ENCODE data around the gene SORD. TPM values are rescaled to one million over a fixed set of nuclear protein-coding genes. Genes with fewer than 3 reads are reported as not detected.
"Not testable (repeated sequence)": the region's sequence is repeated elsewhere in the genome, so short reads cannot be mapped to it uniquely, and the experiment has no call there.

The SORD gene
- total RNA-seq, 1 donor from 2014 or later = 20.4 TPM

DNA sequence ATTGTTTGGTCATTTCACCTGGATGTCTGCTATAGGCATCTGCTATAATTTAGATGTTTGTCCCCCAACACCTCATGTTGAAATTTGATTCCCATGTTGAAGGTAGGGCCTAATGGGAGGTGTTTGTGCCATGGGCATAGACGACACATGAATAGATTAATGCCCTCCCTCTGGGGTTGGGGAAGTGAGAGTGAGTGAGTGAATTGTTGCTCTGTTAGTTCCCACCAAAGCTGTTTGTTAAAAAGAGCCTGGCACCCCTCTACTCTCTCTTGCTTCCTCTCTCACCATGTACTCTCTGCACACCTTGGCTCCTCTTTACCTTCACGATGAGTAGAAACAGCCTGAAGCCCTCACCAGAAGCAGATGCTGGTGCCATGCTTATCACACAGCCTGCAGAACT, 23.9 kb upstream of the SORD start:
- no peak overlapping the region for H3K4me3 ChIP-seq
- no peaks in the 10 kb centered on the region for H3K27me3 ChIP-seq
- DNase-seq (ENCODE audit: extremely low spot score in 2 of 2) = no peak
- H3K4me1 ChIP-seq = no peaks in the 10 kb centered on the region
- TF ChIP-seq POLR2AphosphoS5 (IDR thresholded peaks at IDR 0.05; ENCODE audit: insufficient read depth in 1 of 2, low read depth in 1 of 2) = no peak
- TF ChIP-seq, protein P1, sequence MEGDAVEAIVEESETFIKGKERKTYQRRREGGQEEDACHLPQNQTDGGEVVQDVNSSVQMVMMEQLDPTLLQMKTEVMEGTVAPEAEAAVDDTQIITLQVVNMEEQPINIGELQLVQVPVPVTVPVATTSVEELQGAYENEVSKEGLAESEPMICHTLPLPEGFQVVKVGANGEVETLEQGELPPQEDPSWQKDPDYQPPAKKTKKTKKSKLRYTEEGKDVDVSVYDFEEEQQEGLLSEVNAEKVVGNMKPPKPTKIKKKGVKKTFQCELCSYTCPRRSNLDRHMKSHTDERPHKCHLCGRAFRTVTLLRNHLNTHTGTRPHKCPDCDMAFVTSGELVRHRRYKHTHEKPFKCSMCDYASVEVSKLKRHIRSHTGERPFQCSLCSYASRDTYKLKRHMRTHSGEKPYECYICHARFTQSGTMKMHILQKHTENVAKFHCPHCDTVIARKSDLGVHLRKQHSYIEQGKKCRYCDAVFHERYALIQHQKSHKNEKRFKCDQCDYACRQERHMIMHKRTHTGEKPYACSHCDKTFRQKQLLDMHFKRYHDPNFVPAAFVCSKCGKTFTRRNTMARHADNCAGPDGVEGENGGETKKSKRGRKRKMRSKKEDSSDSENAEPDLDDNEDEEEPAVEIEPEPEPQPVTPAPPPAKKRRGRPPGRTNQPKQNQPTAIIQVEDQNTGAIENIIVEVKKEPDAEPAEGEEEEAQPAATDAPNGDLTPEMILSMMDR (IDR thresholded peaks at IDR 0.05) = no peak
- no peak for TF ChIP-seq POLR2A (IDR thresholded peaks at IDR 0.05)
- no peaks in the 10 kb centered on the region for H3K9me3 ChIP-seq
- intact Hi-C loops (cut with DNase I) = no loop called here
- no peaks in the 10 kb centered on the region for H3K36me3 ChIP-seq
- H3K27ac ChIP-seq = no peak overlapping the region

DNA sequence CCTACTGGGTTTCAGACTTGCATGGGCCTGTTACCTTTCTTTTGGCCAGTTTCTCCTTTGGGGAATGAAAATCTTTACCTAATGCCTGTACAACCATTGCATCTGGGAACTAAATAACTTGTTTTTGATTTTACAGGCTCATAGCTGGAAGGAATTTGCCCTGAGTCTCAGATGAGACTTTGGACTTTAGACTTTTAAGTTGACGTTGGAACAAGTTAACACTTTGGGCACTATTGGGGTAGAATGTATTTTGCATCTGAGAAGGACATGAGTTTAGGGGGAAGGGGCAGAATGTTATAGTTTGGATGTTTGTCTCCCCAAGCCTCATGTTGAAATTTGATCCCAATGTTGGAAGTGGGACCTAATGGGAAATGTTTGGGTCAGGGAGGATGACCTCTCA, 21.8 kb upstream of the SORD start:
- H3K36me3 ChIP-seq; H3K27ac ChIP-seq; H3K4me3 ChIP-seq; intact Hi-C loops (cut with DNase I); H3K4me1 ChIP-seq; H3K9me3 ChIP-seq; DNase-seq (ENCODE audit: extremely low spot score in 2 of 2); H3K27me3 ChIP-seq: not testable (repeated sequence)

DNA sequence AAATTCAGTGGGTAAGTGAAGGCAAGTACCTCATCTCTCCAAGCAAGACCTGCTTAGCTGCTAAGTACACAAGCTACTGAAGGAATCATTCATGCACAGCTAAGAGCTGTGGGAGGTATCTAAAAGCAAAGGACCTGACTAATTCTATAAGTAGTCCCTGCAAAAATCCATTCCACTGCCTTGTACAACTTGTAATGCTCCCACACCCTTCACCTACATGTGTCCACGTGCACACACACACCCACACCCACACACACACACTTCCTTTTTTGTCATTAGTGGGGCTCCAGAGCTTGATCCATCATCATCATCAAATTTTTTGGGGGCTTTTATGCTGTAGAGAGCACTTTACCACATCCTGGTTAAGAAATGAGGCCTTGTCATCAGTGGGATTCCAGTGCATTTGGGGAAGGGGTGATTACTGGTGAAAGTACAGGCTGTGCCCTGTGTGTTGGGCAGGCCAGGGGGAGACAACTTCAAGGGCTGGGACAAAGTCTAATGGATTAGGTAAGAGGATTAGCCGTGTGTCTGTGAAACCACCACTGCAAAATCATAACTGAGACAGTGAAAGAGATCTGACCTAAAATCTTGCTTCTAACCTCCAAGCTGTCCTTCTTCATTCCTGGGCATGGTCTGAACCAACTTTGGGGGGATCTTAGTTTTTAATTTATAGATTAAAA, 19.1 kb upstream of the SORD start:
- H3K4me1 ChIP-seq; H3K36me3 ChIP-seq; intact Hi-C loops (cut with DNase I); H3K4me3 ChIP-seq; H3K27ac ChIP-seq; DNase-seq (ENCODE audit: extremely low spot score in 2 of 2); H3K27me3 ChIP-seq; H3K9me3 ChIP-seq: not testable (repeated sequence)

DNA sequence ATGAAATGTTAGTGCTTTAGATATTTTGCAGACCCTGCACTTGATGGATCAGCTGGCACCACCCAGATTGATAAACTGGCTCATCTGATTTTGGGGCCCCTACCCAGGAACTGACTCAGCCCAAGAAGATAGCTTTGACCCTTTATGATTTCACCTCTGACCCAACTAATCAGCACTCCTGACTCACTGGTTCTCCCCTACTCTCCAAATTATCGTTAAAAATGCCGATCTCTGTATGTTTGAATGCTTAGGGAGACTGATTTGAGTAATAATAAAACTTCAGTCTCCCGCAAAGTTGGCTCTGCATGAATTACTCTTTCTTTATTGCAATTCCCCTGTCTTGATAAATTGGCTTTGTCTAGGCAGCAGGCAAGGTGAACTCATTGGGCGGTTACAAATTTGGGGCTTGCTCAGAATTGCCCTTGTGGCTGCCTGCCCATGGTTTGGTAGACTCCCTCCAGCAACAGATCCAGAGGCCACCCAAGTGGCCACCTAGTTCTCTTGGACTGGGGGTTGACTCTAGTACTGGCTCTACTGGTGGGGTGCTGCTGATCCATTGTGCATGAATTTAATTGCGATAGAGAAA, 18.3 kb upstream of the SORD start:
- intact Hi-C loops (cut with DNase I); H3K36me3 ChIP-seq; H3K27me3 ChIP-seq; H3K27ac ChIP-seq; H3K9me3 ChIP-seq; H3K4me1 ChIP-seq; DNase-seq (ENCODE audit: extremely low spot score in 2 of 2); H3K4me3 ChIP-seq: not testable (repeated sequence)

DNA sequence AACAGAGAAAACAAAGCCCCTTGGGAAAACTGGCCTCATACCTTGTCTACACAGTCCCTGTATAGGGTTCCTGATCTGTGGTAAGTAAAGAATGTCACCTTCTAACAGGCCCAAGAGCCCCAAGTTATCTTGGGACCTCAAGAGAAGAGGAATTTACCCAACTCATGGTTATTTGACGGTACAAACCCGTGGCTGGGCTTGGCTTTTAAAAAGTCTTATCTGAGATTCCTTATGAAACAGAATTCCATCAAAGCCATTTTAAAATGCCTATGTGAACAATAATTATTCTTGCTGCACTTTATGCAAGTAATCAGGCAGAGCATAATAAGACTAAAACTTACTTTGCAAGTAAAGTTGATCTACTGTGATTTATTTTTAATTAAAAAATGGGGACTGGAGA, 13.9 kb upstream of the SORD start:
- Histone ChIP-seq H3K27ac (no peak overlapping the region), H3K9me3 (no peaks in the 10 kb centered on the region), H3K27me3 (no peaks in the 10 kb centered on the region), H3K4me3 (no peak overlapping the region), H3K4me1 (no peaks in the 10 kb centered on the region), H3K36me3 (no peaks in the 10 kb centered on the region)
- TF ChIP-seq POLR2AphosphoS5 (IDR thresholded peaks at IDR 0.05; ENCODE audit: insufficient read depth in 1 of 2, low read depth in 1 of 2) (no peak), POLR2A (IDR thresholded peaks at IDR 0.05) (no peak)
- TF ChIP-seq, protein P1 (IDR thresholded peaks at IDR 0.05) = no peak
- no peak for DNase-seq (ENCODE audit: extremely low spot score in 2 of 2)
- intact Hi-C loops (cut with DNase I) = no loop called here

DNA sequence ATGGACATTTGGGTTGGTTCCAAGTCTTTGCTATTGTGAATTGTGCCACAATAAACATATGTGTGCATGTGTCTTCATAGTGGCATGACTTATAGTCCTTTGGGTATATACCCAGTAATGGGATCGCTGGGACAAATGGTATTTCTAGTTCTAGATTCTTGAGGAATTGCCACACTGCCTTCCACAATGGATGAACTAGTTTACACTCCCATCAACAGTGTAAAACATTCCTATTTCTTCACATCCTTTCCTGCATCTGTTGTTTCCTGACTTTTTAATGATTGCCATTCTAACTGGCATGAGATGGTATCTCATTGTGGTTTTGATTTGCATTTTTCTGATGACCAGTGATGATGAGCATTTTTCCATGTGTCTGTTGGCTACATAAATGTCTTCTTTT, 7.9 kb upstream of the SORD start:
- H3K4me1 ChIP-seq; H3K27ac ChIP-seq; DNase-seq (ENCODE audit: extremely low spot score in 2 of 2); intact Hi-C loops (cut with DNase I); H3K27me3 ChIP-seq; H3K9me3 ChIP-seq; H3K4me3 ChIP-seq; H3K36me3 ChIP-seq: not testable (repeated sequence)

DNA sequence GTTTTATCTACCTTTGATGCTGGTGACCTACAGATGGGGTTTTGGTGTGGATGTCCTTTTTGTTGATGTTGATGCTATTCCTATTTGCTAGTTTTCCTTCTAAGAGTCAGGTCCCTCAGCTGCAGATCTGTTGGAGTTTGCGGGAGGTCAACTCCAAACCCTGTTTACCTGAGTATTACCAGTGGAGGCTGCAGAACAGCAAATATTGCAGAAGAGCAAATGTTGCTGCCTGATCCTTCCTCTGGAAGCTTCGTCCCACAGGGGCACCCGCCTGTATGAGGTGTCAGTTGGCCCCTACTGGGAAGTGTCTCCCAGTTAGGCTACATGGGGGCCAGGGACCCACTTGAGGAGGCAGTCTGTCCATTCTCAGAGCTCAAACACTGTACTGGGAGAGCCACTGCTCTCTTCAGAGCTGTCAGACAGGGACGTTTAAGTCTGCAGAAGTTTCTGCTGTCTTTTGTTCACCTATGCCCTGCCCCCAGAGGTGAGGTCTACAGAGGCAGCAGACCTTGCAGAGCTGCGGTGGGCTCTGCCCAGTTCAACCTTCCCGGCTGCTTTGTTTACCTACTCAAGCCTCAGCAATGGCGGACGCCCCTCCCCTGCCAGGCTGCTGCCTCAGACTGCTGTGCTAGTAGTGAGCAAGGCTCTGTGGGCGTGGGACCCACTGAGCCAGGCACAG, 2.6 kb upstream of the SORD start:
- intact Hi-C loops (cut with DNase I); DNase-seq (ENCODE audit: extremely low spot score in 2 of 2); H3K9me3 ChIP-seq; H3K4me3 ChIP-seq; H3K27ac ChIP-seq; H3K36me3 ChIP-seq; H3K27me3 ChIP-seq: not testable (repeated sequence)
- peaks cover 18% of the 10 kb centered on the region for H3K4me1 ChIP-seq

DNA sequence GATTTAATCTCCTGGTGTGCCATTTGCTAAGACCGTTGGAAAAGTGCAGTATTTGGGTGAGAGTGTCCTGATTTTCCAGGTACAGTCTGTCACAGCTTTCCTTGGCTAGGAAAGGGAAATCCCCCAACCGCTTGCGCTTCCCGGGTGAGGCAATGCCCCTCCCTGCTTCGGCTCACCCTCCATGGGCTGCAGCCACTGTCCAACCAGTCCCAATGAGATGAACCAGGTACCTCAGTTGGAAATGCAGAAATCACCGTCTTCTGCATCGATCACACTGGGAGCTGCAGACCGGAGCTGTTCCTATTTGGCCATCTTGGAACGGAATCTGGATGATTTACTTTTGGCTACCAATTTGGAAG, 2.1 kb upstream of the SORD start:
- H3K27ac ChIP-seq; H3K27me3 ChIP-seq; DNase-seq (ENCODE audit: extremely low spot score in 2 of 2); H3K9me3 ChIP-seq; intact Hi-C loops (cut with DNase I); H3K4me3 ChIP-seq; H3K36me3 ChIP-seq: not testable (repeated sequence)
- H3K4me1 ChIP-seq = peaks cover 18% of the 10 kb centered on the region

Data from vagina (tissue), 2 donors.